HG03025 (cell line): Measurements from ENCODE around the gene ITGA2.
"Not testable (repeated sequence)": the region's sequence is repeated elsewhere in the genome, so short reads cannot be mapped to it uniquely, and the experiment has no call there.

ENCODE experiments used
- ATAC-seq: cut with Tn5 transposase; IDR thresholded peaks from one replicate; pipeline ENCODE4 v1.9.1; 2021; ENCODE audit warnings: mild to moderate bottlenecking, moderate library complexity; ENCODE audit not compliant: unreplicated experiment, low FRiP score

Gene ITGA2

GRCh38 chr5:53091289-53091688, 102.1 kb downstream of the ITGA2 start:
- no peak for ATAC-seq

- no peak for ATAC-seq
Observed at GRCh38 chr5:53092242-53092641, 103.1 kb downstream of the ITGA2 start.

GRCh38 chr5:53095217-53095616, 106.1 kb downstream of the ITGA2 start:
- ATAC-seq, result no peak

GRCh38 chr5:53095931-53096525, 106.9 kb downstream of the ITGA2 start:
- peak; percentile 84 for ATAC-seq

GRCh38 chr5:53099546-53099945, 110.4 kb downstream of the ITGA2 start:
- no peak for ATAC-seq

DNA sequence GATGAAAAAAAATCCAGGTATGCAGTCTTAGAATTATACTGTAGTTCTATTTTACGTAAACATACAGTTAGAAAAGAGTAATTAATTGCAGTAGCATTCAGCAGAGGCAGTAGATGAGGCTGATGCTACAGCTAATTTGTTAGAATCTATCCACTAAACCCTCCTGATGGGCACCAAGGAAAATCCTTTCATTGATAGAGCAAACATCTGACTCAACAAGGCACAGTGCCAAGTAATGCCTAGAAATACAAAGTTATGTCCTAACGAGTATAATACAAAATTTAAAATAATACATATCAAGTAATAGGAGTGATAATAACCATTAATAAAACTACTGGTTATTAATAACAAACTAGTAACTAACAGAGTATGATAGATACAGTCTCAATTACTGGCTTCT, 111.5 kb downstream of the ITGA2 start:
- ATAC-seq, result no peak

DNA sequence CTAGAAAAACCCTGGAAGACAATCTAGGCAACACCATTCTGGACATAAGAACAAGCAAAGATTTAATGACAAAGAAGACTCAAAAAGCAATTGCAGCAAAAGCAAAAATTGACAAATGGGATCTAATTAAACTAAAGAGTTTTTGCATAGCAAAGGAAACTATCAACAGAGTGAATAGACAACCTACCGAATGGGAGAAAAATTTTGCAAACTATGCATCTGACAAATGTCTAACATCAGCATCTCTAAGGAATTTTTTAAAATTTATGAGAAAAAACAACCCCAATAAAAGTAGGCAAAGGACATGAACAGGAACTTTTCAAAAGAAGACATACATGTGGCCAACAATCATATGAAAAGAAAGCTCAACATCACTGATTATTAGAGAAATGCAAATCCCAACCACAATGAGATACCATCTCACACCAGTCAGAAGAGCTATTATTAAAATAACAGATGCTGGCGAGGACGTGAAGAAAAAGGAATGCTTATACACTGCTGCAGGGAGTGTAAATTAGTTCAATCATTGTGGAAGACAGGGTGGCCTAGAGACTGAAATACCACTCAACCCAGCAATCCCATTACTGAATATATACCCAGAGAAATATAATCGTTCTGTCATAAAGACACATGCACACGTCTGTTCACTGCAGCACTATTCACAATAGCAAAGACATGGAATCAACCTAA, 116.6 kb downstream of the ITGA2 start:
- no peak for ATAC-seq

DNA sequence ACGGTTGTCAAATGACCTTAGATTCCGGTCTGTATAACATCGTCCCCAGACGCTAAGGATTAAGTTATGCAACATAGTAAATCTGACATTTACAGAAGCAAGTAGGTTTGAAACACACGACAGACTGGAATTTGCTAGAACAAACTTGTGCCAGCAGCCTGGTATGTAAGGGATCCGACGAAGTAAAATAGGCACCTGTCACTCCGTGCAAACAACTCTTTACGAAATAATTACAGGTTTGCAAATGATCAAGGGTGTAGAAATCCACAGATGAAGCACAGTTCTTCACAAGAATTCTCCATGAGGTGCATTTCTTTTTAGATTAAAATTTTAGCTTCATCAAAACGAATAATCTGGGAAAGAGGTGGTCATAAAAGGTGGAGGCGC, 119.9 kb downstream of the ITGA2 start:
- peak; percentile 16 for ATAC-seq

DNA sequence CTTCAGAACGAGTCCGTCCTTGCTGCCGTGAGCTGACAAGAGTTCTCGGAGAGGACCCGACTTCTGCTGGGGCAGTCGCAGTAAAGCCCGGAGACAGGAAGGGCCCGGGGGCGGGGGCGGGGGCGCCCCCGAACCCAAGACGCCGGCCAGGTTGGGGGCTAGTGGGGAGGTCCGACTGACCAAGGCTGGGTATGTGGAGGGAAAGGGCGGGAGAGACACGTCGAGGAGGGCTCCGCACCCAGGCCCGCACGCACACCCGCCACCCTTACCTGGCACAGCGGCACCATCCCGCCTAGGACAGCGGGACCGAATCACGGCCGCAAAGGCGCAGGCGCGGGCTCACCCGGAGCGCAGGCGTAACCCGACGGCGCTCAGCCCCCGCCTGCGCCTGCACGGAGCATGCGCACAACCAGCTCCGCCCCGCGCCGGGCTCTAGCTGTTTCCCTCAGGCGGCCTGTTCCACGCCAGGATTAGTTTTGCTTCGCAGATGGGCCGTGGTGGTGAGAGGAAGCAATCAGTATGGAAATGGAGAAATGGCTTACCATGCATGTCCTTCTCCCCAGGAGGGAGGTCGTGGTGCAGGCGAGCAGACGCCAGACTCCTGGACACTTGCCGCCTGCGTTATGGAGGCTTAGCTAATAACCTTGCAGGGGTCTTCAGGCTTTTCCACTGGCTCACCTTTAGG, 120.4 kb downstream of the ITGA2 start, which contains the start of gene MOCS2:
Gene MOCS2, minus strand, starts transcription at position 315 of the 685 bp plus-strand sequence. CDS start 2,583 bp downstream, outside the sequence.
- peak; percentile 95 for ATAC-seq

DNA sequence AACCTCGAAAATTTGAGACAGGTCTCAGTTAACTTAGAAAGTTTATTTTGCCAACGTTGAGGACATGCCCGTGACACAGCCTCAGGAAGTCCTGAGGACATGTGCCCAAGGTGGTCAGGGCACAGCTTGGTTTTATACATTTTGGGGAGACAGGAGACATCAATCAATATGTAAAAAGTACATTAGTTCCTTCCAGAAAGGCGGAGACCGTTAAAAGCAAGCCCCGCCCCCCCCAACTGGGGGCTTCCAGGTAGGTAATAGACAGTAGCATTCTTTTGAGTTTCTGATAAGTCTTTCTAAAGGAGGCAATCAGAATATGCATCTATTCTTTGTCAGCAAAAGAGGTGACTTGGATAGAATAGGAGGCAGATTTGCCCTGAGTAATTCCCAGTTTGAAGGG, 121.0 kb downstream of the ITGA2 start:
- peak; percentile 11 for ATAC-seq

- ATAC-seq, result no peak
Observed at GRCh38 chr5:53111139-53111538, 122.0 kb downstream of the ITGA2 start.

DNA sequence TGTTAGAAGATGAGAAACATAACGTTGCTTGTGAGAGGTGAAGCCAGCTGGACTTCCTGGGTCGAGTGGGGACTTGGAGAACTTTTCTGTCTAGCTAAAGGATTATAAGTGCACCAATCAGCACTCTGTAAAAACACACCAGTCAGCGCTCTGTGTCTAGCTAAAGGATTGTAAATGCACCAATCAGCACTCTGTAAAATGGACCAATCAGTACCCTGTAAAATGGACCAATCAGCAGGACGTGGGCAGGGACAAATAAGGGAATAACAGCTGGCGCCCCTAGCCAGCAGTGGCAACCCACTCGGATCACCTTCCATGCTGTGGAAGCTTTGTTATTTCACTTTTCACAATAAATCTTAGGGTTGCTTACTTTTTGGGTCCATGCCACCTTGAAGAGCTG, 123.2 kb downstream of the ITGA2 start:
- not testable (repeated sequence) for ATAC-seq

GRCh38 chr5:53112909-53113308, 123.8 kb downstream of the ITGA2 start:
- no peak for ATAC-seq

- no peak for ATAC-seq
Observed at GRCh38 chr5:53113947-53114346, 124.8 kb downstream of the ITGA2 start.

DNA sequence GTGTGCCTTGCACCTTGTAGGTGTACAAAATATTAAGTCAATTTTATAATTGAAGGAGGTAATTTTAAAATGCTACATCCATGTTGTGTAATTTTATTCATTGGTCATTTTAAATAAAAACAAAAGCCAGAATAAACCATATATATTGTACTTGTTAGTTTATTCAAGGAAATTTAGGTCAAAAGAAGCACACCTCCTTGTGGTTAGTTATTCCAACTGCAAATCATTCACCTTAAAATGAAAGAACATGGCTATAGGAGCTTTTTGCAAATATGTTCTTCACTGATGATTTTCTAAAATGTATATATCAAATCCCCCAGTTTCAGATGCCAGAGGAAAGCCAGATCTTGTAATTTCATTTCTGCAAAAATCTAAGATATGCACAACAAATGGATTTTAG, 125.8 kb downstream of the ITGA2 start:
- ATAC-seq, result no peak

DNA sequence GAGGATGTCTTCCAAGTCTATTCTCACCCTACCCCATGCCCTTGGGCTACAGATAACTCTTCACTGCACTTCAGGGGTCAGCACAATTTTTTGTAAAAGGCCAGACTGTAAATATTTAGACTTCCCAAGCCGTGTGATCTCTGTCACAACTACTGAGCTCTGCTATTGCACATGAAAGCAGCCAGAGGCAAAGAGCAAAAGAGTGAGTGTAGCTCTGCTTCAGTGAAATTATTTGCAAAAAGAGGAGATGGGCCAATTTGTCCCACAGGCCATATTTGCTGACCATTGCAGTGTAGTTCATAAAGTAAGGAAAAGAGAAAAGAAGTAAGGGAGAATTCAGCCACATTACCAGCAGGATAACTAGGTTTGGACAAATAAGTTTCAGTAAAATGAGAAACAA, 127.4 kb downstream of the ITGA2 start:
- ATAC-seq, result no peak

GRCh38 chr5:53118879-53119278, 129.7 kb downstream of the ITGA2 start:
- no peak for ATAC-seq

DNA sequence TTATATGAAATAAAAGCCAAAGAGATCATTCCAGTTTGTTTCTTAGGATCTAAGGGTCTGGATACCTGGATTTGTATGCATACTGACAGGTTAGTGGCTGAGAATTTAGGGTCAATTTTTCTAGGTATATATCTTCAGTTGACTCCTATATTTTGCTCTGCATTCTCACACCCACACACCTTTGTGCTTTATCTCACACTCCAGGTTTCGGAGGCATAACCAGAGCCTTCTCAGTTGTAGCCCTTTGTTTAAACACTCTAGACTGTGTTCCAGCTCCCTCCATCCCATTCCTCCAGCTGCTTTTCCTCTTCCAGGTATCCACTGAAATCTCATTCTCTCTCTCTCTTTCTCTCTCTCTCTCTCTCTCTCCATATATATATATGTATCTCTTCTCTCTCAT, 131.0 kb downstream of the ITGA2 start:
- no peak for ATAC-seq

- ATAC-seq, result no peak
Observed at GRCh38 chr5:53123702-53124101, 134.6 kb downstream of the ITGA2 start.

DNA sequence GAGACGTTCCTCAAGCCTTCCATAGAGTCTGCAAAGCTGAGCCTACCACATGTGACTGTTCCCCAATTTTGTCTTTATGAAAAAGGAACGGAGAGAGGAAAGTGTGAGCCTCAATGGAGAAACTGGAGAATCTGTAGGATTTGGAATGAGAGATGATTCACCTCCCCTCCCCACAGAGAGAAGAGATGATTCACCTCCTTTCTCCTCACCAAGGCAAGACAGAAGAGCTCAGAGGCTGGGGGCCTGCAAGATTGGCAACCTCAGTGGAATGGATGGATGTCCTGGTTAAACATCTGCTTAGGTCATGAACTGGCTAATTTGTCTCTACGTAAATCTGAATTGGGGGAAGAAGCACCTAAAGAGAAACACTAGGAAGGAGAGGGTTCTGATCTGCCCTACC, 137.4 kb downstream of the ITGA2 start:
- ATAC-seq, result no peak

- ATAC-seq, result no peak
Observed at GRCh38 chr5:53127107-53127506, 138.0 kb downstream of the ITGA2 start.

- no peak for ATAC-seq
Observed at GRCh38 chr5:53128481-53128880, 139.3 kb downstream of the ITGA2 start.
